Kidney epithelial cell (primary cell): ENCODE results near the gene VKORC1L1. TPM values are rescaled to one million over a fixed set of nuclear protein-coding genes. Genes with fewer than 3 reads are reported as not detected.

ENCODE experiments used
- DNase-seq: peaks from one replicate; pipeline ENCODE4 v3.0.0-alpha.2; 2010; ENCODE audit warnings: low read depth
- H3K27me3 ChIP-seq: 2 replicates; pipeline ENCODE4 v1.6.0; 2011; ENCODE audit warnings: low read length; ENCODE audit not compliant: control insufficient read depth, insufficient read depth
- H3K36me3 ChIP-seq: 2 replicates; pipeline ENCODE4 v1.5.1; 2011; ENCODE audit warnings: low read length; ENCODE audit not compliant: control insufficient read depth, insufficient read depth
- H3K4me3 ChIP-seq: 2 replicates; pipeline ENCODE4 v1.5.1; 2011; ENCODE audit warnings: low read depth, mild to moderate bottlenecking, control low read depth, low read length
- total RNA-seq: library from RNA; depleted of rRNA; stranded (reverse); fragments of >200 nt; gene quantifications from 2 replicates; pipeline ENCODE4 v1.2.3, GENCODE V29; 2015
- TF ChIP-seq, protein P1 (sequence below): IDR thresholded peaks from 2 replicates; pipeline ENCODE4 v1.5.1; 2011; ENCODE audit warnings: mild to moderate bottlenecking, moderate library complexity, low read length, control low read depth, inconsistent platforms; ENCODE audit not compliant: insufficient read depth, poor library complexity, severe bottlenecking

Gene VKORC1L1
- total RNA-seq, 1 donor from 2014 or later = 20.1 TPM

GRCh38 chr7:65923316-65923715, 50.4 kb downstream of the VKORC1L1 start:
- H3K4me3 ChIP-seq = no peak overlapping the region
- DNase-seq = no peak
- TF ChIP-seq, protein P1, sequence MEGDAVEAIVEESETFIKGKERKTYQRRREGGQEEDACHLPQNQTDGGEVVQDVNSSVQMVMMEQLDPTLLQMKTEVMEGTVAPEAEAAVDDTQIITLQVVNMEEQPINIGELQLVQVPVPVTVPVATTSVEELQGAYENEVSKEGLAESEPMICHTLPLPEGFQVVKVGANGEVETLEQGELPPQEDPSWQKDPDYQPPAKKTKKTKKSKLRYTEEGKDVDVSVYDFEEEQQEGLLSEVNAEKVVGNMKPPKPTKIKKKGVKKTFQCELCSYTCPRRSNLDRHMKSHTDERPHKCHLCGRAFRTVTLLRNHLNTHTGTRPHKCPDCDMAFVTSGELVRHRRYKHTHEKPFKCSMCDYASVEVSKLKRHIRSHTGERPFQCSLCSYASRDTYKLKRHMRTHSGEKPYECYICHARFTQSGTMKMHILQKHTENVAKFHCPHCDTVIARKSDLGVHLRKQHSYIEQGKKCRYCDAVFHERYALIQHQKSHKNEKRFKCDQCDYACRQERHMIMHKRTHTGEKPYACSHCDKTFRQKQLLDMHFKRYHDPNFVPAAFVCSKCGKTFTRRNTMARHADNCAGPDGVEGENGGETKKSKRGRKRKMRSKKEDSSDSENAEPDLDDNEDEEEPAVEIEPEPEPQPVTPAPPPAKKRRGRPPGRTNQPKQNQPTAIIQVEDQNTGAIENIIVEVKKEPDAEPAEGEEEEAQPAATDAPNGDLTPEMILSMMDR = no peak
- no peaks in the 10 kb centered on the region for H3K36me3 ChIP-seq
- H3K27me3 ChIP-seq = no peaks in the 10 kb centered on the region

DNA sequence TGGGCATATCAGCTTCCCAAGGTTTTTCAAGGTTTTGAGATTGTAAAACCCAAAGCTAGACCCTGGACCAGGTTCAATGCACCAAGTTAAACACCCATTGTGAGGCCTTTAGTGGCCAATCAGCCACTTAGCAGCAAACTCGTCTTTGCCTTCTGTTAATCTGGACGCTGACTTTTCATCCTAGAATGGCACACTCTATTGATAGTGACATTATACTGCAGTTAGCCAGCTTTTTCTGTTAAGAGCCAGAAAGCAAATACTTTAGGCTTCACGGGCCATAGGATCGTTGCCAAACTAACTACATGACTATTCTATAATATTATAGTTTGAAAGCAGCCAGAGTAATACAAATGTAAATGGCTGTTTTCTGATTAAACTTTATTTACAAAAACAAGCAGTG, 51.3 kb downstream of the VKORC1L1 start:
- Histone ChIP-seq H3K27me3 (no peaks in the 10 kb centered on the region), H3K36me3 (no peaks in the 10 kb centered on the region), H3K4me3 (no peak overlapping the region)
- TF ChIP-seq, protein P1 = no peak
- no peak for DNase-seq

- H3K27me3 ChIP-seq = no peaks in the 10 kb centered on the region
- TF ChIP-seq, protein P1 = no peak
- no peak overlapping the region for H3K4me3 ChIP-seq
- no peaks in the 10 kb centered on the region for H3K36me3 ChIP-seq
- DNase-seq = no peak
Measured at GRCh38 chr7:65925040-65925439, 52.2 kb downstream of the VKORC1L1 start.

DNA sequence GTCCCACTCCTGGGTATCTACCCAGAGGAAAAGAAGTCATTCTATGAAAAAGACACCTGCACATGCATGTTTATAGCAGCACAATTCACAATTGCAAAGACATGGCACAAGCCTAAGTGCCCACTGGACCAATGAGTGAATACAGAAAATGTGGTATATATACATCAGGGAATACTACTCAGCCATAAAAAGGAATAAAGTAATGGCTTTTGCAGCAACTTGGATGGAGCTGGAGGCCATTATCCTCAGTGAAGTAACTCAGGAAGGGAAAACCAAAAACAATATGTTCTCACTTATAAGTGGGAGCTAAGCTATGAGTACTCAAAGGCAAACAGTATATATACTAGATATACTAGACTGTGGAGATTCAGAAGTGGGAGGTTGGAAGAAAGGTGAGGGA, 53.7 kb downstream of the VKORC1L1 start:
- Histone ChIP-seq H3K27me3 (no peaks in the 10 kb centered on the region), H3K4me3 (no peak overlapping the region), H3K36me3 (no peaks in the 10 kb centered on the region)
- no peak for DNase-seq
- TF ChIP-seq, protein P1 = no peak

GRCh38 chr7:65927489-65928448, 54.9 kb downstream of the VKORC1L1 start:
- Histone ChIP-seq H3K27me3 (no peaks in the 10 kb centered on the region), H3K36me3 (no peaks in the 10 kb centered on the region), H3K4me3 (no peak overlapping the region)
- no peak for DNase-seq
- TF ChIP-seq, protein P1 = no peak
